ENCODE results near the gene HSF2BP.
"Not testable (repeated sequence)": the region's sequence is repeated elsewhere in the genome, so short reads cannot be mapped to it uniquely, and the experiment has no call there.

Gene HSF2BP

DNA sequence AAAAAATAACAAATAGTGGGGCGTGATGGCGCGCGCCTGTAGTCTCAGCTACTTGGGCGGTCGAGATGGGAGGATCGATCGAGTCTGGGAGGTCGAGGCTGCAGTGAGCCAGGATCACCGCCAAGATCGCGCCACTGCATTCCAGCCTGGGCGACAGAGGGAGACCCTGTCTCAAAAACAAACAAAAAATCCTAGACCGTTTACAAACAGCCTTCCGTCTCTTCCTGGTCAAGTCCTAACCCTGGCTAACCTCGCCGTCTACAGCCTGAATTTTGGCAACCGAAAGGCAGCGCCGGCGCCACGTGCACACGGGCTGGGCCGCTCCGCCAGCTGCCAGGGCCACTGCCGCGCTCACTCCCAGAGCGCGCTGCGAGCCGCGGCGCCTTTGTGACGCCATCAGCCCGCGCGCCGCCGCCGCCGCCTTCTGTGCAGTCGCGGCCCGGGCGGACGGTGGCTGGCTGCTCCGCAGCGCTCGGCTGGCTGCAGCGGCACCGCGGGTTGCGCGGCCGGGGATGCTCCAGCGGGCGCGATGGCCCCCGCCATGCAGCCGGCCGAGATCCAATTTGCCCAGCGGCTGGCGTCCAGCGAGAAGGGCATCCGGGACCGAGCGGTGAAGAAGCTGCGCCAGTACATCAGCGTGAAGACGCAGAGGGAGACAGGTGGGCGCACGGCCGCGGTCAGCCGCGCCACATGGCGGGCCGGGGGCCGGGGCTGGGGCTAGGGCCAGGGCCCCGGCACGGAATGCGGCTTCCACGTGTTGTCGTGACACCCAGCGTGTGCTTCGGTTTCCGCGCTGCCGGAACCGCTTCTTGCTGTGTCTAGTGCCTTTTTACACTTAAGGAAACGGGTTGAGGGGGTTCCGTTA lies at the start of gene HSF2BP, which contains the start of gene RRP1B:
TSS of gene HSF2BP (minus strand) at position 353 of the 865 bp plus-strand sequence. CDS start 1,392 bp downstream, outside the sequence.
TSS of gene RRP1B (plus strand) at position 425 of the 865 bp plus-strand sequence. CDS start at position 530, 105 bp downstream.
- DNase-seq (ENCODE audit: low spot score): peak; percentile 75

DNA sequence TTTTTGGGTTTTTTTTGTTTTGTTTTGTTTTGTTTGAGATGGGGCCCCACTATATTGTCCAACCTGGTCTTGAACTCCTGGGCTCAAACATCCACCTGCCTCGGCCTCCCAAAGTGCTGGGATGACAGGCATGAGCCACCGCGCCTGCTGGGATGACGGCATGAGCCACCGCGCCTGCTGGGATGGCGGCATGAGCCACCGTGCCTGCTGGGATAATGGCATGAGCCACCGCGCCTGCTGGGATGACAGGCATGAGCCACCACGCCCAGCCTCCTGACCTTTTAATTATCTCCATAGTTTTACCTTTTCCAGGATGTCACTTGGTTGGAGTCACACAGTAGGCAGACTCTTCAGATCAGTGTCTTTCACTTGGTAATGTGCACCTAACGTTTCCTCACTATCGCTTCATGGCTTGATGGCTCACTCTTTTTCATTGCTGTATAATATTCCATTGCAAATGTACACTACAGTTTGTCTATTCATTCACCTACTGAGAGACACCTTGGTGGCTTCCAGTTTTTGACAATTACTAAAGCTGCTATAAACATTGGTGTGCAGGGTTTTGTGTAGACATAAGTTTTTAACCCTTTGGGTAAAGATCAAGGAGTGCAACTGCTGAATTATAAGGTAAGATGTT lies 49.6 kb upstream of the HSF2BP start:
- no peak for DNase-seq (ENCODE audit: low spot score)

DNA sequence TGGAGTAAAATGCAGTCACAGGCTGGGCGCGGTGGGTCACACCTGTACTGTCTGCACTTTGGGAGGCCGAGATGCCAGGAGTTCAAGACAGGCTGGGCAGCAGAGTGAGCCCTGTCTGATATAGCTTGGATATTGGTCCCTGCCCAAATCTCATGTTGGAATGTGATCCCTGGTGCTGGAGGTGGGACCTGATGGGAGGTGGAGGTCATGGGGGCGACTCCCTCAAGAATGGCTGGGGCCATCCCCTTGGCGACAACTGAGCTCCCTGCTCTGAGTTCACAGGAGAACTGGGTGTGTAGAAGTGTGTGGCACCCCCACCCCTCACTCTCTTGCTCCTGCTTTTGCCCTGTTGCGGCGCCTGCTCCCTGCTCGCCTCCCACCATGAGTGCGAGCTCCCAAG lies 48.2 kb upstream of the HSF2BP start:
- DNase-seq (ENCODE audit: low spot score): no peak

DNA sequence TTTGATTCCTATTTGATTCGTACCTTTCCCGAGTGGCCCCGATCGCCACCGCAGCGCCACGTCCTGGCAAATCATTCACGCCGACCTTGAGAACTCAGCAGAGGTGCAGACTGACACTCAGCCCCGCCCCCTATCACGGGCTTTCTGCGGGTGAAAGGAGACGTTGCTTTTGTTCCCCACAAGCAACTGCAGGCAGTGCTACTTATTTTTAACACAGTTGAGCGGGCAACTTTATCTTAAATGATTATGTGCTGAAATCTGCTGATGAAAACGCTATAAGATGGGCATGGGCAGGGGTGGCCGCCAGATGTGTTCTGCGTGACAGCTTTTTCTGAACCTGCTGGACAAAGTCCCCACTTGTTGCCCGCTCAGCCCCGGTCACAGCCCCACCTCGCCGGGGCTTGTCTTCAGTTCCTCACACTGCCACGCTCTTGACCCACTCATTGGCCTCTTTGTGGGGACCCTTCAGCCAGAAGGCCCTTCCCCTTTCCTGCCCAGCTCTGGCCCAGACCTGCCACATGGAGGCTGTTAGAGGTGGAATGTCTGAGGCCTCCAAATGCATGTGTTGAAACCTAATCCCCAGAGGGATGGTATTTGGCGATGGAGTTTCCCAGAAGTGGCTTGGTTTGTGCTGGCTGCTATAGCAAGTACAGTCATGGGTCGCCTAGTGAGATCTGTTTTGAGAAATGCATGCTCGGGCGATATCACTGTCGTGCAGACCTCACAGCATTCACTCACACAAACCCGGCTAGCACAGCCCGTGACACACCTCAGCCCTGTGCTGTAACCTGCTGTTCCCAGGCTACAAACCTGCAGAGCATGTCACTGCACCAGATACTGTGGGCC lies 44.0 kb upstream of the HSF2BP start:
- DNase-seq (ENCODE audit: low spot score): no peak

DNA sequence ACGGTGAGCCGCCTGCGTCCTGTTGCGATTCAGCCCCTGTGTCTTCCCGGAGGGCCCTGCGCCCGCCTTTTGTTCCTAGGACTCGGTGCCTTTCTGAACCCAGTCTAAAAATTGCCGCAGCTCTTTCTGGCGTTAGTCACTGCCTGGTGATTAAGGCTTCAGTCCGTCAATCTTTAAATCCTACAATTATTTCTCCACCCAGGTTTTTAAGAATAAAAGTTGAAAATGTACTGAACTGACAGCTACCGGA lies 43.4 kb upstream of the HSF2BP start:
- DNase-seq (ENCODE audit: low spot score): no peak

DNA sequence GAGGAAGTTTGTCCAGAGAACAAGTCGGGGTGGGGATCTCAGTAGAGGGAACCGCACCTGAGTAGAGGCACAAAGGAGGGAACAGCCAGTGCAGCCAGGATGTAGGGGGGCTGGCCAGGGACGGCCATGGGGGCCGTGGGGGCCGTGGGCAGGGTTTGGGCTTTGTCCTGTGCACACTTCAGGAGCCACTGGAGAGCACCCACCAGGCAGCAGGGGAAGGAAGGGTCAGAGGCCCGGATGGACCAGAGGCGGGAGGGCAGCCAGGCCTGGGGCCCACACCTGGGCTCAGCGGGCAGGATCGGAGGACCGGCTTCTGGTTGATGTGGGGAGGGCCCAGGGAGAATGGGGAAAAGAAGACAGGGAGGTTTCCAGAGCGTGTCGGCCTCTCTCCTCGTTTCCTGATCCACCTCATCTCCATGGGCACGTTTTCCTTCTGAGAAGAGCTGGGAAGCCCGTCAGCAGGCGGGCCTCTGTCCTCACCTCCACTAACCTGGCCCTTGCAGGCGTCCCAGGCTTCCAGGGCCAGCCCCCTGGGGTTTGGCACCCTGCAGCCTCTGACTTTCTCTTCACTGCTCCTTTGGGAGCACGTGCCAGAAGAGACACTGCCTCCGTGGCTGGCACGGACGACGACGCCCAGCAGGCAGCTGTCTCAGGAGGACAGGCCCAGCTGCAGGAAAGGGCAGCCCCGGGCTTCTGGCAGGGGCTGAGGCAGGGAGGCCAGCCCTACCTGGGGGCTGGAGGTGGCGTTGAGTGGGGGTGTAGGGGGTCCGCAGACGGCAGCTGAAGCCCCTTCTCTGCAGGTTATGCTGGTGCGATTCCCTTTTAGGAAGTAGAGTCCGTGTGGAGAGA lies 42.9 kb upstream of the HSF2BP start:
- no peak for DNase-seq (ENCODE audit: low spot score)

DNA sequence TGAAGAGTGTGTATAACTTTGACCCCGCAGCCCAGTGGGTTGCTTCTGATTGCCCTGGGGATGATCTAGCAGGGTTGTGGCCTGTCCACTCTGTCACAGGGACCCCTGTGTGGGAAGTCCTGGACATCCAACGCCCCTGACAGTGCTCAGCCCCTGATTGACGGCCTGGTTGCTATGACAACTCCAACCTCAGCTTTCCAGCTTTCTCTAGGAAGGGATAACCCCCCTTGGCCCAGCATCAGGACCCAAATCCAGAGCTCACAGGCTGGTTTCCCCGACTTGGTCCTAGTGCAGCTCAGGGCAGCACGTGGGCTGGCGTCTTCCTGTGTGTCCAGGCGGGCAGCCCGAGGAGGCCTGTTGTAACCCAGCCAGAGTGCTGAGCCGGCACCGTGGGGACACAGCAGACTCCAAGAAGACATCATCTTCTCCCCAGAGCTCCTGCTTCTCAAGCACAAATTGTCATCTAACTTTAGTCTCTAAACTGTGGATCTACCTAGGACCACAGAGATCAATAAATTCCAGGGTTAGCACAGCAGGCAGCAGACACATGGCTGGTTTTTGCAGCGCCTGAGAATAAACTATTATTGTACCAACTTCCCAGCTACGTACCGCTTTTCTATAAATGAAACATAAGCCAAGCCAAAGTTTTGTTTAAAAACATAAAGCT lies 40.8 kb upstream of the HSF2BP start:
- no peak for DNase-seq (ENCODE audit: low spot score)

DNA sequence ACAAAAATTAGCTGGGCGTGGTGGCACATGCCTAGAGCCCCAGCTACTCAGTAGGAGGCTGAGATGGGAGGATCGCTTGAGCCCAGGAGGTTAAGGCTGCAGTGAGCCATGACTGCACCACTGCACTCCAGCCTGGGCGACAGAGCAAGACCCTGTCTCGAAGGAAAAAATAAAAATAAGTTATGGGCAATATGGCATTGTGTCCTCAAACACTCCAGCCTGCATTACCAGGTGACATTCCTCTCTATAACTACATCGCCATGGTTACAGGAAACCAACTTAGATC lies 40.1 kb upstream of the HSF2BP start:
- not testable (repeated sequence) for DNase-seq (ENCODE audit: low spot score)

DNA sequence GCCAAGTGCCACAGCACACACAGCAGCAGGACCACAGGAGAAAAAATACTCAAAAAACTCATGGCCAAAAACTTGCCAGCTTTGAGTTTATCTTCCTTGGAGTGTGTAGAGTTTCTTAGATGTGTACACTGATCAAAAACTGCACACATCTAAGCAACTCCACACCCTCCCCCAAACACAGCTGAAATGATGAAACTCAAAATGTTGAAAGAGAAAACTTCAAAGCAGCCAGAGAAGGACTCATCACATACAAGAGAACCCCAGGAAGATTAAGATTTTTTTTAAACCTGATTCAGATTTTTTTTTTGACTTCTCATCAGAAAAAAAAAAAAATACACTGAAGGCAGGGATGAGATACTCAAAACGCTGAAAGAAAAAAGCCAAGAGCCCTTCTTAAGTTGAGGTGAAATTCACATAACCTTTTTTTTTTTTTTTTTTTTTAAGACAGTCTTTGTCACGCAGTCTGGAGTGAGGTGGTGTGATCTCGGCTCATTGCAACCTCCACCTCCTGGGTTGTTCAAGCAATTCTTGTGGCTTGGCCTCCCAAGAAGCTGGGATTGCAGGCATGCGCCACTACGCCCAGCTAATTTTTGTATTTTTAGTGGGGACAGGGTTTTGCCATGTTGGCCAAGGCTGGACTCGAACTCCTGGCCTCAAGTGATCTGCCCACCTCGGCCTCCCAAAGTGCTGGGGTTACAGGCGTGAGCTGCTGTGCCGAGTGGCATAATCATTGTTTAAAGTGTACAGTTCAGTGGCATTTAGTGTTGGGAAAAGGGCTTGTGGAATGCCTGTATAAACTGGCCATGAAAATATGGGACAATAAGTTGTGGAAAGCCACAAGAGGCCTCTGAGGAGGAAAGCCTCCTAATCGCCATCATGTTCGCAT lies 38.7 kb upstream of the HSF2BP start:
- no peak for DNase-seq (ENCODE audit: low spot score)

DNA sequence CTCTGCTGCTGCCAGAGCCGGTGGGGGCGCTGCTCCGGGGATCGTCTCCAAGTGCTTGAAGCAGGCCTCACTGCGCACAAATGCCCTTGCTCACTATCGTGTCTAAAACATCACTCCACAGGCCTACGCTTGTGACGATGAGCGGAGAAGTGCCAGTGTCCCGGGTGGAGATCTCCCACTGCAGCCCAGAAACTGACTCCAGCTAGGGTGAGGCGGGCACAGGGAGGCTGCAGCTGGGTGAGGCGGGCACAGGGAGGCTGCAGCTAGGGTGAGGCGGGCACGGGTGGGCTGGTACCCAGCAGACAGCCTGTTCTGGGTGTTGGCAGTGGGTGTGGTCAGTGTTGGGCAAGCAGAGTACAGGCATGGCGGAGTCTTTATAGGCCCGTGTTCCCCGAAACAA lies 36.9 kb upstream of the HSF2BP start:
- no peak for DNase-seq (ENCODE audit: low spot score)

DNA sequence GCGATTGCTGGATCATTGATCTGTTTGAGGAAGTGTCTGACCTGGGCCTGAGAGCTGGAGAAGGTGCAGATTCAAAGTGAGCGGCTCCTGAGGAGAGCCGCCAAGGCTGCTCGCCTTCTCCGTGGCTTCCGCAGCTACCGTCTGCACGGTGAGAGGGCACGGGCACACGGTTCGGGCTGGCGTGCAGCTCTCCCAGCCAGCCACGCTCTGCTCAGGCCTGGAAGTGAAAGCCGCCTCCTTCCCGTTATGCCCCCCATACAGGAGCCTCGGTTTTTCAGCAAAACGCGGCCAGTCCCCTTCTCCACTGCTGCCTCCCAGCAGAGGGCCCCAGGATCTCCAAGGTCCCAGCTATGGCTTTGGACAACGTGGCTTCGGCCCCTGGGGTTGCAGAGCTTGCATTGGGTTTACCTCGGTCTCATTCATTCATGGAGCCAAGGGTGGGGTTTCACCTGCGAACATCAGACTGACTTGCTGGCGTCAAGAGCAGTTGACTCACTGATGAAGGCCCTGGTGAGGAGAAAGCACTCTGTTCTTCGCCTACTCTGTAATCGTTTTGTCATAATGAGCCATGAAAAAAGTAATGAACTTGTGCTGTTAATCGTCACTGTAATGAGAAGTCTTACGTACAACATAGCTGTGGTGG lies 35.3 kb upstream of the HSF2BP start:
- no peak for DNase-seq (ENCODE audit: low spot score)

DNA sequence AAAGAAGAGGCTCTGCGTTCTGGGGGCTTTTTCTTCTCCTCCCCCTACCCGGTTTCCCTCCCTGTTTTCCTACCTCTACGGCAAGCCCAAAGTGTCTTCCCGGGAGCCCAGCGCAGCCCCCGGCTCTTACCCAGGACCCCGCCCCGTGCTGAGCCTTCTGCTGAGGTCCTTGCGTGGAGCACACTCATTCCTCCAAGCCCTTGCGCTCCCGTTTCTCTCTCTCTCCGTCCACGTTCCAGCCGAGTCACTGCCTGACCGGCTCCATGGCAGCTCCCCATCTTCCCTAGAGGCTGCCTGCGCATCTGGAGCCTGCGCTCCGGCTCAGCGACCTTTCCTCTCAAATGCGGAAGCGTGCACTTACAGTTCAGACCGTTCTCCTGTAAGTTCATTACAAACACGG lies 34.7 kb upstream of the HSF2BP start:
- no peak for DNase-seq (ENCODE audit: low spot score)

DNA sequence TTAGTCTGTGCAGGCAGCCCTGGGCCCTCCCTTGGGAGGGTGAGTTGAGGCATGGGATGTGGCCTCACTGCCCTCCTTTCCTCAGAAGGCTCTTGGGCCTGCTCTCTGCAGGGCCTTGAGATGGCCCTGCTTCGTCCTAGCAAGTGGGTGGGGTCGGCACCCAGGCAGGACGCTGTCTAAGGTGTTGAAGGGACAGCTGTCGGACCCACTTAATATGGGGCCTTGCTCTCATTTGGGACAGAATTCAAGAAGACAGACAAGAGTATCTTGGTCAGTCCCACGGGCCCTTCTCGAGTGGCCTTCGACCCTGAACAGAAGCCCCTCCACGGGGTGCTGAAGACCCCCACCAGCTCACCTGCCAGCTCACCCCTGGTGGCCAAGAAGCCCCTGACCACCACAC lies 33.7 kb upstream of the HSF2BP start:
- DNase-seq (ENCODE audit: low spot score): no peak

DNA sequence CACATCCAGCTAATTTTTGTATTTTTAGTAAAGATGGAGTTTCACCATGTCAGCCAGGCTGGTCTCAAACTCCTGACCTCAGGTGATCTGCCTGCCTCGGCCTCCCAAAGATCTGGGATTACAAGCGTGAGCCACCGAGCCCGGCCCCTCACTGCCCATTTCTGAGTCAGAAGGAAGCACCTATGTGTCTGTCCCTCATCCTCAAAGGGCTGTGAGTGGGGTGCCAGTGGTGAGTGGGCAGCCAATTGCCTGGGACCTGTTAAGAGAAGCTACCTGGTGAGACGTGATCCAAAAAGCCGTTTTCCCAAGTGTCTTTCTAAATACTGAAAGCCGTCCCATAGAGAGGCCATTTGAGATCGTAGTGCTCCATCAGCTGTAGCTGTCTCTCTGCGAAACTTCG lies 32.5 kb upstream of the HSF2BP start:
- DNase-seq (ENCODE audit: low spot score): no peak

DNA sequence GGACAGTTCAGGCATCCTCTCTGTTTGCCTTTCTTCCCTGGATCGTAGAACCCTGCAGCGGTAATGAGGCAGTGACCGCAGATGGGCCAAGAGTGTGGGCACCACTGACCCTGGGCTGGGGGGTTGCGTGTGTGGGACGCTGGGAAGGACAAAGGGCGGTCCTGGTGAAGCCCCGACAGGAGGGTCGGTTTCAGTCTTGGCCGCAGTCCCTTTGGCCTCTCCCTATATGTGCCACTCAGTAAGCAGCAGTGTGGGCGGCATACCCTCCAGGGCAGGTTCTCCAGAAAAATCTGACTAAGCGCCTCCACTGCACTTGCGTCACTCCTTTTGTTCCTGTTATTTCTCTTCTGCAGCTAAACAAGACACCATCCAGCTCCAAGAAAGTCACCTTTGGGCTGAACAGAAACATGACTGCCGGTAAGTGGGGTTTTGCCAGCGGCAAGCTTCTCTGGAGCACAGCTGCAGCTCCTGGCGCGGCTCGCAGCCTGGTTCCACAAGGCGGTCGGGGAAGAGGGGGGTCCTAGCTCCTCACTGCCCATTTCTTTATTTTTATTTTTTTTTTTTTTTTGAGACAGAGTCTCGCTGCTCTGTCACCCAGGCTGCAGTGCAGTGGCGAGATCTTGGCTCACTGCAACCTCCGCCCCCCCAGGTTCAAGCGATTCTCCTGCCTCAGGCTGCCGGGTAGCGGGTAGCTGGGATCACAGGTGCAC lies 32.0 kb upstream of the HSF2BP start:
- no peak for DNase-seq (ENCODE audit: low spot score)

DNA sequence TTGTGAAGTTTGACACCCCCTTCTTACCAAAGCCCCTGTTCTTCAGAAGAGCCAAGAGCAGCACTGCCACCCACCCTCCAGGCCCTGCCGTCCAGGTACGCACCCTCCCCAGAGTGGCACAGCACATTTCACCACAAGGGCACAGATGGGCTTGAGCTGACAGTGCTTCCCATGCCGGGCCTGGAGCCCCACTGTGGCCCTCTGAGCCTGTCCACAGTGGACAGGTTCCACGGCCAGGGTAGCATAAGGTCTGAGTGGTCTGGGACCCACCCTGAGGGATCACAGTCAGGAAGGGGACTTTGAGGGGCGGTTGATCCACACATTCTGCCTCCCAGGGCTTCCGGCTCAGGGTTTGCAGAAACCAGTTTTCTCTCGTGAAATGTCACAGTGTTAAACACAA lies 31.1 kb upstream of the HSF2BP start:
- no peak for DNase-seq (ENCODE audit: low spot score)

DNA sequence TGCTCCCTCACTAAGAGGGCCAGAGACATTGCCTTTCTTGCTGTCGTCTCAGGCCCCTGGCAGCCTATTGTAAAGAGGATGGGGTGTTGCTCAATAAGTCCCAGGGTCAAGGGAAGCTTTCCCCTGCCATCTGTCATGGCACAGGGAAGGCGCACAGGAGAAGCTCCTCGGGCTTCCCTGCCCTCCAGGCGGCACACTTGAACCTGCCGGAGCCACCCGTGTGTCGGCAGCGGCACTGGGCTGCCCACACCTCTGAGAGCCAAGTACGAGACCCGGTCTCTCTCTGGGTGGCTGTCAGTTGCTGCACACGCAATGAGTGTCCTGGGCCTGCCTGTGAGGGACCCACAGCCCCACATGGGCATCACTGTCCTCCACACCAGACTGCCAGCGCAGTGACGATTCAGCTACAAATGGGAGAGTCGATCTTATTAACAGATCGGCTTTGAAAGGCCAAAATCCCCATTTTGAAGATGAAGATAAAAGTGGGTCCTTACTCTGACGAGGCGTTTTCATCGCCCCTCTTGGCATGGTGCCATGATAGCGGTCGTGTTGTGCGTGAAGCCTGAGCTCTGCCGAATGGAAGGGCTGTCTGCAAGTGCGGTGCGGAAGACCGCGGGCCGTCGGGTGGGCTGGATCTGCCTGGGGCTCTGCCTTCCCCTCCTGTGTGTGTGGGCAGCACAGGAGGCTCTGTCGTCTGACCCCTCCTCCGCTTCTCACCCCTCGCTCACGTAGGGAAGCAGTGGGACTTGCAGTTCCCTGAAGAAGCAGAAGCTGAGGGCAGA lies 30.5 kb upstream of the HSF2BP start:
- DNase-seq (ENCODE audit: low spot score): no peak

DNA sequence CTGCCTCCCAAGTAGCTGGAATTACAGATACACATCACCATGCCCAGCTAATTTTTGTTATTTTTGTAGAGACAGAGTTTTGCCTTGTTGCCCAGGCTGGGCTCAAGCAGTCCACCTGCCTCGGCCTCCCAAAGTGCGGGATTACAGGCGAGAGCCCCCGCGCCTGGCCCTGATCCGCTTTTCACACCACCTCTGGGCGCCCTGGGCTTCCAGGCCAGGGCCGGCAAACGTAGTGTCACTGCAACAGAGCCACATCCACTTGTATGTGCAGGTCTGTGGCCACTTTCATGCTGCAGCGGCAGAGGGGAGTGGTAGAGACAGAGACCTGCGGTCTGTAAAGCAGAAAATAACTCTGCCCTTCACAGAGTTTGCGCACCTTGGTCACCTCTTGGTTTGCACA lies 29.6 kb upstream of the HSF2BP start:
- DNase-seq (ENCODE audit: low spot score): no peak

Data from CD4-positive, alpha-beta T cell treated with Interleukin-15 for 4 hours (primary cell).